ENCODE results near the gene NUDT16.

The NUDT16 gene

DNA sequence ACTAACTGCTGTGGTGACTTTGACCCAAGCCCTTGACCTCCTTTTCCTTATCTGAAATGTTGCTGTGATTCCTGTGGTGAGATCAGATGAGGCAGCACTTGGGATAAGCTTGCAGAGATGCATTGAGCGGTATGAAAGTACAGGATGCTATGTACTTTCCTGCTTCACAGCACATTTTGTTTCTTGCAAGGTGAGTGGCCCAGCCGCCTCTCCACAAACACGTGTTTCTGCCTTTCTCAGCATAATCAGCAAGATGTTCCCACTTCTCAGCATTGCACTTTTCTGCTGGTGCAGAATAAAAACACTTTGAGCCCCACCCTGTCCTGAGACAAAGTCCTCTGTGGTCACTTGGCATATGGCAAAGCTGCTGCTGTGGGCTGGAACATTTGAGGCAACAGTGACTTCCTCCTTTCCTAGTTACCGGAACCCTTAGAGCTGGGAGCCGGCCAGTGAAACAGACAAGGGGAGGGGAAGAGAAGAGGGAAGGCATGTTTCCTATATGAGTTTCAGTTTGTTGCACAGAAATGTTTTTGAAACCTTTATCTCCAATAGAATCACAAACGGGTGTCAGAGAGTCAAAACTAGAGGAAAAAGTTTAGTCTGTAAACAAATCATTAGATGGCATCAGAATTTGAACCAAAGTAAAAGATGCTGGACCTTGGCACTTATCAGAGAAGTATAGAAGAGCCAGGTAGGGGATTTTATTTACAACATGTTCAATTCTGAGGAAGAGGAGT, 5.0 kb downstream of the NUDT16 start:
- no peak for DNase-seq

DNA sequence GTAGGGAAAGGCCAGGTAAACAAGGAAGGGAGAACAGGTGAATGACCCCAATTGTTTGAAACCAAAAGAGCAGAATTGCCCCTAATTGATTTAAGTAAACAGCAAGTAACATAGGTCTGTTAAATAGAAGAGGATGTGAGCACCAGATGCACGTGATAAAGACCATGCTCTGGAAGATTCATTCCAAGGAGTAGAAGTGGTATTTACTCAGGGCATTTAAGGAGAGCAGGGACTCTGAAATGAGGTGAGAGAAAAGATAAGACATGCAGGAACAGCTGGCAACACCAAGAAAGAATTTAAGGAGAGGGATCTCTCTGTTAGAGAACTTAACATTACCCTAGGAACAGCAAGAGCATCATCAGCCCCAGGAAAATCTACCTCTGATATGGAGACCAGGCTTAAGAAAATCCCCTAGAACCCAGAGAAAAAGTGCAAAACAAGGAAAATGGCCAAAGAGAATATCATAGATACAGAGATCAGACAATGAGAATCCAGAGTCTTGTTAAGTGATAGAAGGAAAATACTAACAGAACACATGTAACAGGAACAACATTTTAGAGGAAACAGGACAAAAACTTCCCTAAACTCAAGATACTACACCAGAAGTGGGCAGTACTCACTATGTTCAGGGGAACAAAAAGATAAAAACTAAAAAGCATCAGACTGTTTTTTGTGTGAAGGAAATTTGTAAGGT, 6.4 kb downstream of the NUDT16 start:
- no peak for DNase-seq

DNA sequence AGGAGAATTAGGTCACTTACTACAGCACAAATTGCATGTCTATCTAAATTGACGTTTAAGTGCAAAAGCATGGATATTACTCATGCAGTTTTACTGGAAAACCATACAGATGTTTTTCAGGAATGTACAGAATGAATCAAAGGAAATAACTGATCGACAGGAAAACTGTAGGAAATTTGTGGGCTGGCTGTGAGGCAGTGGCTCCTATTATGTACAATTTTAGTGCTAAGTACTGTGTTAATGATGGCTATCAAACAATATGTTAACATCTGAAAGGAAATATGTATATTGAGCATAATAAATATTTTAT, 6.9 kb downstream of the NUDT16 start:
- no peak for DNase-seq

DNA sequence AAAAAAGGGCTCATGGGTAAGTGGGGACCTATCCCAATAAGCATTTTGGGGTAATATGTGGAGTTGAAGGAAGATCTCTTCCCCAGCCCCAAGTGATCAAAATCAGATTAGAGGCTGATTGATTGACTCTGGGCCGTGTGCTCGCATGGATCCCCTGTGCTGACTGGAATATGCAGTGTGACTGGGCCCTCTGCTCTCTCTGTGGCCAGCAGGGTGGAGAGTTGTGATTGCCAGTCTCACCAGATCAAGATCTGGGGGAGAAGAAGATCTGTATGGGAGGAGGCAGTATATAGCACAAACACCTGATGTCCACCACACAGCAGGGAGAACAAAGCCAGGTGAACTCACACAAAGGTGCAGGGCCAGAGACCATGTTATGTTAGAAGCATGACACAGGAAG, 8.8 kb downstream of the NUDT16 start:
- no peak for DNase-seq

DNA sequence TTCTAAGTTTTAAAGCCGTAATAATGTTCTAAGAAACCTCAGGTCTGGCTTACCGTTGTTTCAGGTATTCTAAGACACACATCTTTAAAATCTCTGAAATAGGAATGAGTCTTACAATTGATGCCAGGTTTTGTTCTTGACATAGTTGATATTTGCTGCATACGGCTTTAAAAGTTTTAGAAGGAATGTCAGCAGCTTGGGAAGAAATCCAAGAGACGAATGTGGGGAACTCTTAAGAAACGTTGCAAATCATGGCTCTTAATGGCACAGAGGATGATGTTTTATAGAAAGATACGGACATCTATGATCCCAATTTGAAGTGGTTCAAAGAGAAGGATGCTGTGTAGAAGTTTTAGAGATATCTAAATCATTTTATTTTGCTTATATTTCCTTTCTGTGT, 11.5 kb downstream of the NUDT16 start:
- no peak for DNase-seq

DNA sequence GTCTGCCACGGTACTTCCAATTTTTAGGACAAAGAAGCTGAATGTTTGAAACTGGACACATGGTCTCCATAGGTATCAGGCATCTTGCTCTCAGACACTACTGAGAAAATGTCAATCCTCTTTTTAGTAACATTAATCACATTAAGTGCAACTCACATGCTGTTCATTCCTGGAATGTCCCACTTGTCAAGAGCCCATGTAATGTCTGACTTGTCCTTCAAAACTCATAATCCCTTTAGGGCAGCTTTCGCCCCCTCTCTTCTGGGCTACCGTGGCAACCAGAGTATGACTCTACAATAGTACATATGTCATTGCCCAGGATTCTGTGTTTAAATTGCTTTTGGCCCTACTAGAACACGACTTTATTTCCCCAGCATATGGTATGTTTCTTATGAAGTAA, 12.3 kb downstream of the NUDT16 start:
- no peak for DNase-seq

DNA sequence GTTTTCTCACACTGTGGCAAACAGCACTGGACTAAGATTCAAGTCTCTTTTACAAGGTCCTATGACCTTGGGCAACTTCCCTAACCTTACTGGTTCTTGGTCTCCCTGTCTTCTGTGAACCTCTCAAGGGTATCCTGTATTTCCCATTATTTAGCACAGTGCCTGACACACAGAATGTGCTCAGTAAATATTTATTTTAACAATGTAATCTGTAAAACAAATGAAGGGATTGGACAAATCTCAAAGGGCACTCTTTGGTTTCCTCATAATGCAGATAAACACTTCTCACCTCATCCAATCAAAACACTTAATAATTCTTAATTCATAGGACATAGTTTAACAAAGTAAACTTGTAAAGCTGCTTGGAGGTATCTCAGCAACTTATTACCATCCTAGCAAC, 12.8 kb downstream of the NUDT16 start:
- no peak for DNase-seq

DNA sequence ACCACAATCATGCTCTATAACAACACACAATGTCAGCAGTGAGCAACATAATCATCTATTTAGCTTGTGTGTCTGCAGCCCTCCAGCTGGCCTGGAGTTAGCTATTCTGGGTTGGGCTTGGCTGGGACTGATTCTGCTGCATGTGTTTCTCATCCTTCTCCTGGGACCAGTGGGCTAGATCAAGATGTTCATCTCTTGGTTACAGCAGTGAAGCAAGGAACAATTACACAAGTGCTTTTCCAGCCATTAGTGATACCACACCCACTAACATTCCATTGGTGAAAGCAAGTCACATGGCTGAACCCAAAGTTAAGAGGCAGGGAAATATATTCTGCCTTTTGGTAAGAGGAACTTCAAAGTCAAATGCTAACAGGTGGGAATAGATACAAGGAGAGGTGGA, 14.6 kb downstream of the NUDT16 start:
- DNase-seq: no peak

DNA sequence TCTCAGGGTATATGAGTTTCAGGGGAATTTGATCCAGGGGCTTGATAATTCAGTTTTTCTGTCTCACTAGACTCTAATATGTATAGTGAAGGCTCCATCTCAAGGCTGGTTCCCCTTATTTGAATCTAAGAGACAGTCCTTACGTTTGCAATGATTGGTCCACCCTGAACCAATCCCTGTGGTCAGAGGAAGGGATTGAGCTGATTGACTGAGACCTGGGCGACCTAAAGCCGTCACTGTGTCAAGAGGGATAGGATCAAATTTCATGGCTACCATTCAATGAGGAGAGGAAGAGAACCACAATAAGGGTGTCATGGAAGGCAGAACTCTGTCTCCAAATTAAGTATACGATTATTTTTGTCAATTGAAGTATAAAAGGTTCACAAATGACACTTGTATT, 16.3 kb downstream of the NUDT16 start:
- DNase-seq: no peak

DNA sequence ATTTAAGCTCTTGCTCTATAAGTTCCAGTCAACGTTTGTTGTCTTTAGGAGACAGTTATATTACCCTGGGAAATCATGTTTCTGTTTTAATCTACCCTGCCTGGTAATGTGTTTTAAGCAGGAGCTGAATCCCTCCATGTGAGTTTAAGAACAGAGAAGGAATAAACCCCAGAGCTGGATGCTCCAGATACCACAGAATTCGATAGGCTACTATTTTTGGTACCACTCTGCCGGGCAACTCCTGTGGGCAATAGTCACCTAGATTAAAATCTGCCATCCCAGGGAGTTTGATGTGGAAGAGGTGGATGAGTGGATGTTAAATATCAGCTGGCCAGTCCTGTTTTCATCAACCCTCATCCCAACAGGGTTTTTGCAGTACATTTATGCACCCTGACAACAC, 20.4 kb downstream of the NUDT16 start:
- no peak for DNase-seq

DNA sequence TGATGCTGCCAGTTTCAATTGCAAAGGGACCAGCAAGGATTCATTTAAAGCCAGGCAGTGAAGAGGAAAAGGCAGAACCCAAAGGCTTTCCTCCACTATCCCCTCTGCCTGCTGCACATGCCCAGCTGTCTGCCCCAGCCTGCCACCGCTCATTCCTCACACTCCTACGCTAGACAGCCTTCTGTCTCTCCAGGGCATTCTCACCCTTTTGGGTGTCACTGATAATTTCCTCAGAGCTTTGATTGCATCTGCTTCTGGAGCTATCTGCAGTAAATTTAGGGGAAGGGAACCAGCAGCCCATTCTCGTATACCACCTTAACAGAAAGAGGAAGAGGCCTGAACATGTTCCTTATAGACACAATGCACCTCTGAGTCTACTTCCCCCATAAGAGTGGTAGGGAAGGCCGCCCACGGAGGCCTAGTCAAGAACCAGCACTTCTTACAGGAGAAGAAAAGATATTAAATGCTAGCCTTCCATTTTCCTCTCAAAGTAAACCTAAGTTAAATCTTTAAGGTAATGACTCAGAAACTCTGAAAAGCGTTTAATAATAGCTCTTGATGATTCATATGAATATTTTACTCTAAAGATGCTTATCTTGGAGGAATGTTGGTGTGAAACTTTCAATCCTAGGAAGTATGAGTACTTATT, 20.9 kb downstream of the NUDT16 start:
- DNase-seq: no peak

DNA sequence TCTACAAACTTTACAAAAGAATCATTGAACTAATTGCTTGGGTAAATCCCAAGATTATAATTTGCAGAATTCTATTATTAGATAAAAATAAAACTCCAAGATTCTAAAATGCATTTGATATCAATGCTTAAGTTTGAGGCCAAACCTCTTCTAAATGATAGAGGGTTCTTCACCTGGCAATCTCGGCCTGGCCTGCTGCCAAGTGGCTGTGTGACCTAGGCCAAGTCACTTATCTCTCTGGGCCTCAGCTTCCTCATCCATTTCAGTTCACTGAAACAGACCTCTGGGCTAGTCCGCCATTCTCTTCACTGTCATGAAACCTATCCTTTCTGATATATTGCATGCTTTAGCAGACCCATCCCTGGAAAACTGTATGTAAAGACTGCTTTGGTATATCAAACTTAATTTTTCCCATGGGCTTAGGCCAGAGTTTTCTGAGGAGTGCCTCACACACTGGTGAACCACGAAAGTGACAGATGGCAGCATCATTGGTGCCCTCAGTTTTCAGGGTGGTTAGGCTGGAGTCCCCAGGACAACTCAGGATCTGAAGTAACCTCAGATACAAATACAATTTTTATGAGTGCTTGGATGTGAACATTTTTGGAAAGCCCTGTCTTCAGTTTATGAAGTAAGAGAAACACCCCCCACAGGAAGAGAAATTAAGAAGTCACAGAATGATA, 21.8 kb downstream of the NUDT16 start:
- DNase-seq: no peak

DNA sequence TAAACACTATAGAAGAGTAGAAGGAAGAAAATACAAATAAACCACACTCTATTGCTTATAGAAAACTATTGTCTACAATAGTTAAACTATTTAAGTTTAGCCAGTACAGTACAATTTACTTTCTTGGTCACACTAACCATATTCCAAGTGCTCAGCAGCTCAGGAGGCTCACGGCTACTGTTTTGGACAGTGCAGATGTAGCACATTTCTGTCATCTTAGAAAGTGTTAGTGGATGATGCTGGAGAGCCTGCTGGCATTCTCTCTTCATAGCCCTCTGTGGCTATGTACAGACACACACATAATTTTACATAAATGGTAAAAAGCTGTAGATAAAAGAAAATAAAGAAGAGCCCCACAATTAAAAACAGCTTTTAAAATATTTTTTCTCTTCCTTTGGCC, 23.8 kb downstream of the NUDT16 start:
- no peak for DNase-seq

DNA sequence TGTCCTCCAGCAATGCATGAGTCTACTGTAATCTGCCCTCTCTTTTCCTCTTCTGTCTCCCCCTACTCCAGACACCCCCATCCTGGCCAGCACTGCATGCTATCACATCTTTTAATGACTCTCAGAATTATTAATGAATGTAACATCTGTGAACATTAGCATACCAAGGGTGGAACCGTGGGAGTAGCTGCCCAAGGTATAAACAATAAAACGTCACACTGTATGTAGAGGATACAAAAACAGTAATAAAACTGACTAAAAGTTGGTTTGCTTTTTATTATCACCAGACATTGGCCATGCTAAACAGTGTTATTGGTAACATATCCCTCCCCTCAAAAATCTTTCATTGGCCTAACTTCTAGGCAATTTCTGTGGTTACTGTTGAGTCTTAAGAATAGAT, 24.7 kb downstream of the NUDT16 start:
- no peak for DNase-seq

DNA sequence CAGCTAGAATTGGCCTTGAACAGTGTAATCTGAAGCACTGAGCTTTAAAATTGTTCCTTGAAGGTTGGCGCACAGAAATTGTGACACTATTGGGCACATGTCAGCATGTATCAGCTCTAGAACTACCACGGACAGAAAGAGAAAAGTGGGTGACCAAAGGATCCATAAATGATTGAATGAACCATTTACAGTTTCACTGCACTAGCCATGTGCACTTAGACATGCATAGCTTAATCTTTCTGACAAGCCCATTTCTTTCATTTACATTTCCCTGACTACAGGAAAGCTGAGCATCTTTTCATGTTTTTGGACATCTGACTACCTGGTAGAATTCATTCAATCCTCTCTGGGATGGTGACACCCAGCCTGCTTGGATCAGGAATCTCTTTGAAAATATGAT, 36.2 kb downstream of the NUDT16 start:
- no peak for DNase-seq

DNA sequence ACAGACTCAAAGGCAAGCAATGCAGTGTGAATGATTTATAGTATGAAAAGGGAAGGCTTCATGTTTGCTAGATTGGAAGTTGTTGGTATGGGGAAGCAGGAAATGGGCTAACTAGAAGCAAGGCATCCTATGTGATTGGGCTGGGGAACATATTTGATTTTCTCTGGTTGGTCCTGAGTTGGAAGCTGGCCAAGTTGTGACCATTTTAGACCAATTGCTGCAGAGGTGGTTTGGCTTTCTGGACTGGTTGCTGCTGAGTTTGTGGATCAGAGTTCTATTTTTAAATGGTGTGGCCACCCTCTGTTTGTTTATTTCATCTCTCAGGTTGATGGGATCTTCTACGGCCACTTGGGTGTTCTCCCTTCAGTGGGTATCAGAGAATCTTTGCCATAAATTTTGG, 39.7 kb downstream of the NUDT16 start:
- no peak for DNase-seq

DNA sequence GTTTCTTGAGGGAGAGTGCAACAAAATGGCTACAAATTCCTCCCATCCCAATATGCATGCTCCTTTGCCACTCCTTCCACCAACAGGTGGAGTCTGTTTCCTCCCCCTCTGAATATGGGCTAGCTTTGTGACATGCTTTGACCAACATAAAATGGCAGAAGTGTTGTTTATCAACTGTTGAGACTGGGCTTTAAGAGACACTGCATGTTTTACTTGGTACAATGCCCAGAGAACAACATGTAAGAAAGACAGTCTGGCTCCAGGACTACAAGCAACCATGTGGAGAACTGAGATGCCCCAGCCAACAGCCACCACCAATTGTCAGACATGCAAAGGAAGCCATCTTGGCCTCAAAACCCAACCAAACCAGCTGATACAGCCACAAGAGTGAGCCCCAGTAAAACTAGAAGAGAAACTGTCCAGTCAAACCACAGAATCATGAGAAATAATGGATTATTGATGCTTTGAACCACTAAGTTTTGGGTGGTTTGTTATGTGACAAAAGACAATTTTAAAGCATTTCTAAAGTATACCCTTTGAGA, 40.5 kb downstream of the NUDT16 start:
- DNase-seq: no peak

DNA sequence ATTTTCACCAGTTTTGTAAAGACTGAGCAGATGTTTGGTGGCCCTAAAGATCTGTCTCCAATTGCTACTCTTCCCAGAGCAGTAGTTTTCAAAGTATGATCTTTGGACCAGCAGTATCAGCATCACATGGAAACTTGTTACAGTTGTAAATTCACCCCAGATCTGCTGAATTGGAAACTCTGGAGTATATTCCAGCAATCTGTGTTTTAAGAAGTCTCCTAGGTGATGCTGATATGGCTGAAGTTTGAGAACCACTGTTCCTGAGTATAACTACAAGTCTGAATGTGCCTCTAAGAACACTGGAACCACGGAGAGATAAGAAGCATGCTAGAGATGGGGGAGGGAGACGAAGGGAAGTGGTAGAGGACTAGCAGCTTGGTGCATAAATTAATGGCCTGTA, 45.7 kb downstream of the NUDT16 start:
- no peak for DNase-seq

DNA sequence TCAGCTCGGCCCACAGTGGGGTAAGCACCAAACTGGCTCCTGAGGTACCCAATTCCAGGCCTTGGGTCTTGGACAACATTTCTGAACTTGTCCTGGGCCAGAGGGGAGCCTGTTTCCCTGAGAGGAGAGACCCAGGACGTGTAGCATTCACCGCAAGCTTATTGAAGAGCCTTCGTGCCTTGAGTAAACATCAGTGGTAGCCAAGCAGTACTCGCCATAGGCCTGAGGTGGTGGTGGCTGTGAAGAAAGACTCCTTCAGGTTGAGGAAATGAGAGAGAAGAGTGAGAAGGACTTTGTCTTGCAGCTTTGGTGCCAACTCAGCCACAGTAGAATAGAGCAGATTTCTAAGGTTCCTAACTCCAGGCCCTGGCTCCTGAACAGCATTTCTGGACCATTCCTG, 50.2 kb downstream of the NUDT16 start:
- DNase-seq: no peak

DNA sequence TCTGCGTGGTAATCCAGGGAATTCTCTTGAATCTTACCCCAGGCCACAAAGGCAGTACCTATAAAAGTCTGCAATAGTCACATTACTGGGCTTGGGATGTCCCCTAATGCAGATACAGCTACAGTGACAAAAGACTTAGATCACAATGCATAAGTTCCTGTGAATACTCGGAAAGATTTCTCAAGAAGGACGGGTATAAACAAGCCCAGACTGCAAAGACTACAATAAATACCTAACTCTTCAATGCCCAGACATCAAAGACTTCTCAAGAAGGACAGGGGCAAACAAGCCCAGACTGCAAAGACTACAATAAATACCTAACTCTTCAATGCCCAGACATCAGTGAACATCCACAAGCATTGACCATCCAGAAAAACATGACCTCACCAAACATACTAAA, 50.9 kb downstream of the NUDT16 start:
- no peak for DNase-seq

DNA sequence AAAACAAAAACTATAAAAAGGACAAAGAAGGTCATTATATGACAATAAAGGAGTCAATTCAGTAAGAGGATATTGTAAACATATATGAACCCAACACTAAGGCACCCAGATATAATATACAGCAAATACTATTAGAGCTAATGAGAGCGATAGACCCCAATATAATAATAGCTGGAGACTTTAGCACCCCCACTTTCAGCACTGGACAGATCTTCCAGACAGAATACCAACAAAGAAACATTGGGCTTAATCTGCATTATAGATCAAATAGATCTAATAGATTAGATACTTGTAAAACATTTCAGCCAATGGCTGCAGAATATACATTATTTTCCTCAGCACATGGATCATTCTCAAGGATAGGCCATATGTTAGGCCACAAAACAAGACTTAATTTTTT, 53.4 kb downstream of the NUDT16 start:
- no peak for DNase-seq

Data from activated CD8-positive, alpha-beta memory T cell treated with anti-CD3 and anti-CD28 coated beads, Interleukin-2, amount 50 U/mL, for 48 hours (primary cell).